T-helper 1 cell treated with Interleukin-12 subunit alpha and Interleukin-12 subunit beta and Interleukin-4 antibody, amounts not matched to agents 30 μg/mL and 1 μg/mL, for 36 hours (primary cell): ENCODE data around the gene BANF2.
"Not testable (repeated sequence)": the region's sequence is repeated elsewhere in the genome, so short reads cannot be mapped to it uniquely, and the experiment has no call there.

Experiments
- H3K27ac Mint-ChIP-seq: one replicate; pipeline ENCODE4 v1.8.0; 2021; ENCODE audit warnings: mild to moderate bottlenecking, mixed read lengths
- H3K27me3 Mint-ChIP-seq: one replicate; pipeline ENCODE4 v1.8.0; 2021; ENCODE audit warnings: low read depth, mixed read lengths
- H3K36me3 Mint-ChIP-seq: one replicate; pipeline ENCODE4 v1.8.0; 2021; ENCODE audit warnings: low read depth, mixed read lengths
- H3K4me1 Mint-ChIP-seq: one replicate; pipeline ENCODE4 v1.8.0; 2021; ENCODE audit warnings: low read depth, mixed read lengths
- H3K4me3 Mint-ChIP-seq: one replicate; pipeline ENCODE4 v1.8.0; 2021; ENCODE audit warnings: mild to moderate bottlenecking, moderate library complexity, mixed read lengths
- H3K9me3 Mint-ChIP-seq: one replicate; pipeline ENCODE4 v1.8.0; 2021; ENCODE audit warnings: mixed read lengths

Gene BANF2

DNA sequence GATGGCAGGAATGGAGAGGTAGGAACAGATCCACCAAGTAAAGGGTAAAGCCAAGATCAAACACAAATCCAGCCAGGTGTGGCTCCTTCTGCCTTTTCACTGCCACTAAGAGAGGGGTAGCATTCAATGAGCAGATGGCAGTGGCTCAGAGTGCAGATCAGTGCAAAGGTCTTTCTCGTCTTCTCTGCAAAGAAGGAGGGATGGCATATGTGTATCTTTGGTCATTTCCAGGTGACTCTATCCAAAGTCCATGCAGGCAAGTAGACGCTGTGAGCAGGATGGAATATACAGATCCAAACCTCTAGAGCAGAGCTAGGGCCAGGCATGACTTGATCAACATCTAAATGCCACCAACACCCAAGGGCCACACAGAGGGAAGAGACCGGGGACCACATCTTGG is 6.9 kb downstream of the BANF2 start:
- Mint-ChIP-seq H3K27ac (no peak overlapping the region), H3K27me3 (no peaks in the 10 kb centered on the region), H3K4me3 (no peak overlapping the region), H3K4me1 (no peaks in the 10 kb centered on the region), H3K9me3 (no peaks in the 10 kb centered on the region), H3K36me3 (no peaks in the 10 kb centered on the region)

DNA sequence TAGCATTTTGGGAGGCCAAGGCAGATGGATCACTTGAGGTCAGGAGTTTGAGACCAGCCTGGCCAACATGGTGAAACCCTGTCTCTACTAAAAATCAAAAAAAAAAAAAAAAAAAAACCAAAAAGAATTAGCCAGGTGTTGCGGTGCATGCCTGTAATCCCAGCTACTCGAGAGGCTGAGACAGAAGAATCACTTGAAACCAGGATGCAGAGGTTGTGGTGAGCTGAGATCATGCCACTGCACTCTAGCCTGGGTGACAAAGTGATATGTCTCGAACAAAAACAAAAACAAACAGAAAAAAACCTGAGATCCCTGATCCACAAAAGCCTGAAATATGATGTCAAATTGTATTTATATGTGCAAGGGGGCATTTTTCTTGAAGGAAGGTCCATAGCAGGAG is 8.2 kb downstream of the BANF2 start:
- not testable (repeated sequence) for H3K4me1 Mint-ChIP-seq, H3K27me3 Mint-ChIP-seq, H3K9me3 Mint-ChIP-seq, H3K36me3 Mint-ChIP-seq, H3K27ac Mint-ChIP-seq, H3K4me3 Mint-ChIP-seq

DNA sequence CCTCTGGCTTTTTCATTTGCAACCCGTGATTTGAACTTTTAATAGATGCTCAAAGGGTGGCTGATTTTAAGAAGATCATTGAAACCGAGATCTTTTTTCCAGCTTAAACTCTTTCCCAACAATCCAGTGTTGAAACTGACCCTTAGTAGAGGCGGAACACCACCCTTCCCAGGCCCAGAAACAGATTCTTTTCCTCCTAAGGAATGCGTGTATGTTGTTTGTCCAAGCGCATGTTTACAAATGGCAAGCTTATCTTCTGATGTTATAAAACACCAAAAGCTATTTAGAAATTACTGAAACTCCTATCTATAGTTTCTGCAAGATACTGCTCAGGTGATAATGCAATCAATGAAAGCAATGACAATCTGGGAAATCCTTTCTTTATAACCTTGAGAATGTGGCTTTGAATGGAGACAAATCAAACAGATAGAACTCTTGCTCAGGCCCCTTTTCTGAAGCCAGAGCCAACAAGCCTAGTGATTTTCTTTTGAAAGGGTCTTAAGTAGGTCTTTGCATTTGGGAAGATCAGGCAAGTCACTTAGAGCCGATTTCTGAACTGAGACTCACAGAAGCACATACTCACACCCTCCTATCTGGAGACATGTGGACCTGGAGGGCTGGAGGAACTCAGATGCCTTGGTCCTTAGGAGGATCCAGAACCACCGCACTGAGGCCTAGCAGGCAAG is 9.1 kb downstream of the BANF2 start:
- Mint-ChIP-seq H3K9me3 (no peaks in the 10 kb centered on the region), H3K36me3 (no peaks in the 10 kb centered on the region), H3K27me3 (no peaks in the 10 kb centered on the region), H3K27ac (no peak overlapping the region), H3K4me1 (no peaks in the 10 kb centered on the region), H3K4me3 (no peak overlapping the region)

DNA sequence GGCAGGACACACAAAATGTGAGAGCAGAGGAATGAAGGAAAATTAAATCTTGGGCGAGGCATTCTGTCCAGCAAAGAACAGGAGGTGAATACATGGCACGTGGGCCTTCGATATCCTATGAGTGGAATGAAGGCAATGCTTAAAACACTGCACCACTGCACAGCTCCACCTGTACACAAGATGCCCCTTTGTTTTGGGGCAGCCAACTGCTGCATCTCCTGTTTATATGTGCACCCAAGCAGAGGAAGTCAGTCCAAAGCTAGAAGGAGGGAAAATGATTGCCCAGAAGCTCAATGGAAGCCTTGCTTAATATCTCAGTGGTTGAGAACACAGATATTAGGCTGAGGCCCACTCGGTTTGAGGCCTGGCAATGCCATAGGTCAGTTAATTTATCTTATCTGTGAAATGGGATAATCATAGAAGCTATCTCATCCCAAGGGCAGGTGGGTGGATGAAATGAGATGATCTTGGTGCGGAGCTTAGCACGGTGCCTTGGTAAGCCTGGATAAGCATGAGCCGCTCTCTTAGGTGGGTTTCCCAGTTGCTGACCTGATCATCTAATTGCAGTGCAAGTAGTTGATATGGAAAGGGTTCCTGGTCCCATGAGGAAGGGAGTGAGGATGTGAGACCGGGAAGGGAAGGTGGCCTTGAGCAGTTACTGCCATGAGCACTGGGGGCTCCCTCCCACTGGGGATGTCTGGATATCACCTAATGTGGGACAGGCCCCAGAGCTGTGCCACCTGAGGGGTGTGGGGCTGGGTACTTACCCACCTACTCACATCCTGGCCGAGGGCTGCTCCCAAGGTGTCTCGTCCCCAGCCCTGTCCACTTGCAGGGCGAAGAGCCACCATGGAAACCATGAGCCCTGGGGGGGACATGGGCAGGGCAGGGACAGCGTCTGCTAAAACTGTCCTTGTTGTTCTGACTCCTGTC is 9.9 kb downstream of the BANF2 start:
- no peaks in the 10 kb centered on the region for H3K9me3 Mint-ChIP-seq
- H3K4me1 Mint-ChIP-seq = no peaks in the 10 kb centered on the region
- no peaks in the 10 kb centered on the region for H3K27me3 Mint-ChIP-seq
- H3K36me3 Mint-ChIP-seq = no peaks in the 10 kb centered on the region
- H3K27ac Mint-ChIP-seq = no peak overlapping the region
- H3K4me3 Mint-ChIP-seq = no peak overlapping the region

DNA sequence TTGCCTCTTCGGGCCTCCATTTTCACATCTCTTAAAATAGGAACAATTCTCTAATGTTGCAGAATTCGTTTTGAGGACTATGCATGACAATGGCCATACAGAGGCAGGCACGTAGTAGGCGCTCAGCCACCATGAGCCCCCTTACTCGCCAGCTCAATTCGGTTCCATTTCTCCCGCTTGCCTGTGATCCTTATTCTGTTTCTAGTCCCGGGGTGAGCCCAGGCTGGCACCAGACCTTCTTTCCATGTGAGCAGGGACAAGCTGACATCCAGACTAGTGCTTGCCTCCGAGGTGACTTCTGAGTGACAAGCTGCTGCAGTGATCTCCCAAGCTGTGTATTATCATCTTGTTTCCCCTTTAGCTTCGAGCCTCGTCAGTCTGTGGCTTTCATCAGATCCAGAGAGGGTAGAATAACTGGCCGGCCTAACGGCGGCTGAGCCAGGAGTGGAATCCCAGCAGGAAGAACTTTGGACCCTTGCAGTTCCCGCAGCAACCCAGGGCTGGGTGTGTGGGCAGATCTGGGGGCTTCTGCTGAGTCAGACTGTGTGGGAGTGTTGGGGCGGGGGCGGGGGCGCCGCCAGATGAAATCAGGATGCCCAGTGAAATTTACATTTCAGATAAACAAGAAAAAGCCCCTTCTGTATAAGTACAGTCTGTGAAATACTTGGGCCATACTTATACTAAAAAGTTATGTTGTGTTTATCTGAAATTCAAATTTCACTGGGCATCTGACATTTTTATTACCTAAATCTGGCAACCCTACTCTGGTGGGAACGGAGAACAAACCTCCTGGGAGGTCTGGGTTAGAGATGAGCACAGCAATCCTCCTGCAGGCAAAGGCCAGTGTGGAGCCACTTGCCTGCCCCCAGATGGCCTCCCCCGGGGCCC is 10.9 kb downstream of the BANF2 start:
- Mint-ChIP-seq H3K36me3 (no peaks in the 10 kb centered on the region), H3K27me3 (no peaks in the 10 kb centered on the region), H3K4me3 (no peak overlapping the region), H3K9me3 (no peaks in the 10 kb centered on the region), H3K4me1 (no peaks in the 10 kb centered on the region), H3K27ac (no peak overlapping the region)

DNA sequence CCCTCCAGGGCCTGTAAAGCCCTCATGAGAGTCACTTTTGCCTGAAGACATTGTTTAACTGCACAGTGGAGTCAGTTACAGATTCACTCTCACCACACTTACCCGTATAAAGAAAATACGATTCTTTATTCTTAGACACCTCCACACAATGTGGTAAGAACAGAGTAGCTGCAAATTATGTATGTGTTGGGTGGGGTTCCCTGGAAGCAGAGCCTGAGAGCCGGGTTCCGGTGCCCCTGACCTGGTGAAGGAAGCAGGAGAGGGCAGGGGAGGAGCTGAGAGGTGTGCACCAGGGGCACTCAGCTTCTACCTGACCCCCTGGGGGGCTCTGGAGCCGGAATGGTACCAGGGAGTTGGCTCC is 11.5 kb downstream of the BANF2 start:
- H3K27me3 Mint-ChIP-seq = no peaks in the 10 kb centered on the region
- H3K27ac Mint-ChIP-seq = no peak overlapping the region
- no peak overlapping the region for H3K4me3 Mint-ChIP-seq
- H3K4me1 Mint-ChIP-seq = no peaks in the 10 kb centered on the region
- H3K9me3 Mint-ChIP-seq = no peaks in the 10 kb centered on the region
- H3K36me3 Mint-ChIP-seq = no peaks in the 10 kb centered on the region

DNA sequence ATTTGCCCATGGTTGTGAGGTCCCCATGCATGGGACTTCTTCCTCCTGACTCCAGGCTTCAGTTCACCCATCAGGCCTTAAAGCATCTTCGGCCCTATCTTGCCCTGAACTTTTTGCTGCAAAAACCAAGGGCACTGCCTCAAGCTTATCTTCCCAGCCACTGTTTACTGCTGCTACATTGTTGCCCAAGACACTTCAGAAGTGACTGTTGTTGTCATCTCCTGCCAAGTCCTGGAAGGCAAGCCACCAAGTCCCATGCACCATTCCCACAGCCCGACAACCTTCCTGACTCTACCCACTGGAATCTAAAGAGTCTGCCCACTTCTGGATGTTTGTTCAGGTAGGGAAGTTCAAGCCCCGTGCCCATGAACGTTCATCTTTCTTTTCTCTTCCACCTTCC is 12.4 kb downstream of the BANF2 start:
- H3K36me3 Mint-ChIP-seq = no peaks in the 10 kb centered on the region

DNA sequence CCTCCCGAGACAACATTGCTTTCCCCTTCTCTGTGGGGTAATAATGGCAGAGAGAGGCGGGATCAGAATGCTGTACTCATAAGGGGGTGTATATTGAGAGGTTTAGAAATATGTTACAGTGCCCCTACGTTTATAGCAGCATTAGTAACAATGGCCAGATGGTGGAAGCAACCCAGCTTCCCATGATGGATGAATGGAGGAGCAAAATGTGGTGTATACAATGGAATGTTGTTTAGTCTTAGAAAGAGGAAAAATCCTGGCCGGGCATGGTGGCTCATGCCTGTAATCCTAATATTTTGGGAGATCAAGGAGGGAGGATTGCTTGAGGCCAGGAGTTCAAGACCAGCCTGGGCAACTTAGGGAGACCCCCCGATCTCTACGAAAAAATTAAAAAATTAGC is 12.9 kb downstream of the BANF2 start:
- Mint-ChIP-seq H3K4me3 (no peak overlapping the region), H3K27ac (no peak overlapping the region), H3K4me1 (no peaks in the 10 kb centered on the region), H3K36me3 (no peaks in the 10 kb centered on the region), H3K9me3 (no peaks in the 10 kb centered on the region), H3K27me3 (no peaks in the 10 kb centered on the region)

More for the DNA sequence above, 12.4 kb downstream of the BANF2 start:
- H3K27me3 Mint-ChIP-seq = no peaks in the 10 kb centered on the region
- H3K9me3 Mint-ChIP-seq = no peaks in the 10 kb centered on the region
- no peak overlapping the region for H3K27ac Mint-ChIP-seq
- H3K4me1 Mint-ChIP-seq = no peaks in the 10 kb centered on the region
- no peak overlapping the region for H3K4me3 Mint-ChIP-seq

DNA sequence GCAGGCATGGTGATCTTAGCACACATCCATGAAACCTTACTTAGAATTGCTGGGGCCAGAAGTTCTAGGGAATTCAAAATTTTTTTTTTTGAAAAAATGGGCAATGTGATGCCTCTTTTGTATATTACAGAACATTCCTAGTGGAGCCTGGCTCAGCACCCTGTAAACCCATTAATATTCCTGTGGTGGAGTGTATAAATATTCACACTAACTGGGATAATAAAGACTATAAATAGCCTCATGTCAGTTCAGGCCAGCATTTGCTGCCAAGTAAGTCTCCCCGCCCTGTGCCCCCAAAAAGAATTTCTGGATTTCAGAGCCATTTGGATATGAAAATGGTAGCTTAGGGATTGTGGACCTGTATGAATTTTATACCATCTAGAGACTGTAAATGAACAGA is 14.8 kb downstream of the BANF2 start:
- no peaks in the 10 kb centered on the region for H3K9me3 Mint-ChIP-seq
- no peak overlapping the region for H3K4me3 Mint-ChIP-seq
- no peaks in the 10 kb centered on the region for H3K27me3 Mint-ChIP-seq
- H3K27ac Mint-ChIP-seq = no peak overlapping the region
- H3K4me1 Mint-ChIP-seq = no peaks in the 10 kb centered on the region
- H3K36me3 Mint-ChIP-seq = no peaks in the 10 kb centered on the region

DNA sequence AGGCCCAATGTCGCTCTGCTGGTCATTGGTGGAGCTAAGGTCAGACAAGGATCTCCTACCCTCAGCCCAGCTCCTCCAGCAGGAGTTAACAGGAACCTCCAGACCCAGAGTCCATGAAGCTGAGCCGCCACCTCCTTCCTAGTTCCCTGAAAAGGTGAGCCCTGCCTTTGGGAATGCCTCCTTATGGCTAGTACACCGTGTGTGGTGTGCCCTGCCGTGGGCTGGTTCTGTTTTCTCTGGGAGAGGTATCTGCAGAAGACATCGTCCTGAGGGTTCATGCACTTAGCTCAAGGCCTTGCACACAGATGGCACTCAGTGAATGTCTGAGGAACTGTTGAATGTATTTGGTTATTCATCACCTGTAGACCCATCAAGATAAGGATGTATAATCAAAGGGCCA is 15.3 kb downstream of the BANF2 start:
- Mint-ChIP-seq H3K27me3 (no peaks in the 10 kb centered on the region), H3K4me3 (no peak overlapping the region), H3K36me3 (no peaks in the 10 kb centered on the region), H3K4me1 (no peaks in the 10 kb centered on the region), H3K9me3 (no peaks in the 10 kb centered on the region), H3K27ac (no peak overlapping the region)

DNA sequence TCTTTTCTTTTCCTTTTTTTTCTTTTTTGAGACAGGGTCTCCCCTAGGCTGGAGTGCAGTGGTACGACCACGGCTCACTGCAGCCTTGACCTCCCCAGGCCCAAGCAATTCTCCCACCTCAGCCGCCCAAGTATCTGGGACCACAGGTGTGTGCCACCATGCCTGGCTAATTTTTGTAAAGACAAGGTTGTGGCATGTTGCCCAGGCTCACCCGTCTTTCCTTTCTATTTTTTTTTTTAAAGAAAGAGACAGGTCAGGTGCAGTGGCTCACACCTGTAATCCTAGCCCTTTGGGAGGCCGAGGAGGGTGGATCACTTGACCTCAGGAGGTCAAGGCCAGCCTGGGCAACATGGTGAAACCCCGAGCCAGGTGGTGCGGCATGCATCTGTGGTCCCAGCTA is 16.6 kb downstream of the BANF2 start:
- no peaks in the 10 kb centered on the region for H3K27me3 Mint-ChIP-seq
- no peak overlapping the region for H3K27ac Mint-ChIP-seq
- no peak overlapping the region for H3K4me3 Mint-ChIP-seq
- no peaks in the 10 kb centered on the region for H3K36me3 Mint-ChIP-seq
- no peaks in the 10 kb centered on the region for H3K4me1 Mint-ChIP-seq
- no peaks in the 10 kb centered on the region for H3K9me3 Mint-ChIP-seq

DNA sequence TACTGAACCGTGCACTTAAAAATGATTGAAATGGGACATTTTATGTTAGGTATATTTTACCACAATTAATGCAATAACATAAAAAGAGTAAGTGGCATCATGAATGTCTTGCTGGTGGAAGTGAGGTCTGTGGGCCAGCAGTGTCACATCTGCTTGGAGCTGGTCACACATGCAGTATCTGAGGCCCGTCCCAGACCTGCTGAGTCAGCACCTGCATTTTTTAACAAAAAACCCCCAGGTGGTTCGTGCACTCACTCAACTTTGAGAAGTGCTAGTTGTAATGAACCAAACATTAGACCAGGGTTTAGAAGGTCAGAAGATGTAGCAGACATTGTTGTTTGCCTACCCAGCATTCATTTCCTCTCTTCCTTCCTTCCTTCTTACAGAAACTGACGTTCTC is 21.0 kb downstream of the BANF2 start:
- H3K9me3 Mint-ChIP-seq = no peaks in the 10 kb centered on the region
- no peaks in the 10 kb centered on the region for H3K36me3 Mint-ChIP-seq
- H3K4me1 Mint-ChIP-seq = no peaks in the 10 kb centered on the region
- H3K4me3 Mint-ChIP-seq = no peak overlapping the region
- H3K27me3 Mint-ChIP-seq = peaks cover 4% of the 10 kb centered on the region
- H3K27ac Mint-ChIP-seq = no peak overlapping the region

DNA sequence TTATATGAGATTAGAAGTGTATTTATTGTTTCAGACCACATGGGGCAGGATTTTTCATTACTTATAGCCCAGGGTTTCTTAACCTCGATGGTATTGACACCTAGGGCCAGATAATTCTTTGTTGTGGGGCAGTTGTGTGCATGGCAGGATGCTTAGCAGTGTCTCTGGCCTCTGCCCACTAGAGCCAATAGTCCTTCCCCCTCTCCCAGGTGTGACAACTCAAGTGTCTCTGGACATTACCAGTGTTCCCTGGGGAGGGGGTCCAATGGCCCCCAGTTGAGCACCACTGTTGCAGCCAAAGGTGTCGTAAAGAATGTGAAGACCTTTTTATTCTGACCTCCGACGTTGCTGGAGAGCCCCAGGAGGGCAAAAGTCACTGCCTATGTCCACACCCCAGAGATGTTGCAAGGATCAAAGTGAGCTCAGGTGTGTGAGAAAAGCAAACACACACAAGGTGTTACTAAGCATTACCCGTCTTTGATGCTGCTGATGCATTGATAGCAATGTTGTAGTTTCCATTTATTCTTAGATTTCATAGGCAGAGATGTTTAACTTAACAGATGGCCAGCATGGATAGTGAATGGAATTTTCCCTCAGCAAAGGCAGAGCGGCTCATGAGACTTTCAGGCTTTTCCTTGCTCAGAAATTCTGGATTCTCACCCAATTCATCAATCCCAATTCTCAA is 22.2 kb downstream of the BANF2 start:
- H3K36me3 Mint-ChIP-seq = no peaks in the 10 kb centered on the region
- H3K9me3 Mint-ChIP-seq = no peaks in the 10 kb centered on the region
- no peak overlapping the region for H3K27ac Mint-ChIP-seq
- no peaks in the 10 kb centered on the region for H3K4me1 Mint-ChIP-seq
- peaks cover 4% of the 10 kb centered on the region for H3K27me3 Mint-ChIP-seq
- no peak overlapping the region for H3K4me3 Mint-ChIP-seq
